ENCODE measurements around the gene ZNF417. TPM values are rescaled to one million over a fixed set of nuclear protein-coding genes. Genes with fewer than 3 reads are reported as not detected.
"Not testable (repeated sequence)": the region's sequence is repeated elsewhere in the genome, so short reads cannot be mapped to it uniquely, and the experiment has no call there.

The ZNF417 gene
- total and polyA plus RNA-seq, 9 donors, result 7.6 to 22.6 (median 17.4) TPM

GRCh38 chr19:57872450-57872849 is 43.9 kb downstream of the ZNF417 start:
- intact Hi-C loops (cut with DNase I), result no loop called here
- peaks cover 2% of the 10 kb centered on the region for H3K36me3 ChIP-seq
- no peak for TF ChIP-seq POLR2A (IDR thresholded peaks at IDR 0.05)
- no peak for TF ChIP-seq CTCF (IDR thresholded peaks at IDR 0.05)
- no peak for TF ChIP-seq EP300 (IDR thresholded peaks at IDR 0.05)
- H3K4me1 ChIP-seq (ENCODE audit: insufficient read depth), result no peaks in the 10 kb centered on the region
- H3K27me3 ChIP-seq, result no peaks in the 10 kb centered on the region
- peaks cover 5 to 40% of the 10 kb centered on the region in 2 donors for H3K9me3 ChIP-seq
- no peak overlapping the region for H3K27ac ChIP-seq
- no peak for DNase-seq
- H3K4me3 ChIP-seq, result no peak overlapping the region

DNA sequence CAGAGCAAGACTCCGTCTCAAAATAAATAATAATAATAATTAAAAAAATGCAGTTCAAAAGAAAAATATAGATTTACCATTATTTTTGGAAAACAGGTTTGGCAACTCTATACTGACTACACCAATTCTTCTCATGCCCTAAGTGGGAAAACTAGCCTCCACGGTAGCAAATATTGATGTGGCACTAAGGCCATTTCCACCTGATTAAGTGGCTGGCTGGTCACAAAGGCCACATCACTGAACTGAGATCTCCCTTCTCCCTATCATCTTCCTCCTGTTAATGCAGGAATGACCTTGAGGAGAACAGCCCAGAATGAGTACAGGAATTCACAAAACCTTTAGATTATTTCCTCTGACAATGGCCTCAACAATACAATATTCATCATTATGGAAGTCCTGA is 46.2 kb downstream of the ZNF417 start:
- H3K4me1 ChIP-seq (ENCODE audit: insufficient read depth), result no peaks in the 10 kb centered on the region
- 95 to 97% (median 95%) methylated on average over 2 of the region's 2 CpGs for WGBS, 3 donors
- no peak overlapping the region for H3K27ac ChIP-seq
- intact Hi-C loops (cut with DNase I), result no loop called here
- H3K36me3 ChIP-seq, result peaks cover 2% of the 10 kb centered on the region
- peaks cover 5 to 45% of the 10 kb centered on the region in 2 donors for H3K9me3 ChIP-seq
- no peak for TF ChIP-seq CTCF (IDR thresholded peaks at IDR 0.05)
- no peak for TF ChIP-seq POLR2A (IDR thresholded peaks at IDR 0.05)
- TF ChIP-seq EP300 (IDR thresholded peaks at IDR 0.05), result no peak
- DNase-seq, result no peak
- H3K27me3 ChIP-seq, result no peaks in the 10 kb centered on the region
- H3K4me3 ChIP-seq, result no peak overlapping the region

DNA sequence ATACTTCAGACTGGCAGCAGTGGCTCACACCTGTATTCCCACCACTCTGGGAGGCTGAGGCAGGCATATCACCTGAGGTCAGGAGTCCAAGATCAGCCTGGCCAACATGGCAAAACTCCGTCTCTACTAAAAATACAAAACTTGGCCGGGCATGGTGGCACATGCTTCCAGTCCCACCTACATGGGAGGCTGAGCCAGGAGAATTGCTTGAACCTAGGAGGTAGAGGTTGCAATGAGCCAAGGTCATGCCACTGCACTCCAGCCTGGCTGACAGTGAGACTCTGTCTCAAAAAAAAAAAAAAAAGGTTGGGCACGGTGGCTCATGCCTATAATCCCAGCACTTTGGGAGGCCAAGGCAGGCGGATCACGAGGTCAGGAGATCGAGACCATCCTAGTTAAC is 46.7 kb downstream of the ZNF417 start:
- DNase-seq; intact Hi-C loops (cut with DNase I); H3K4me1 ChIP-seq (ENCODE audit: insufficient read depth); H3K27ac ChIP-seq; H3K36me3 ChIP-seq; H3K4me3 ChIP-seq; H3K27me3 ChIP-seq: not testable (repeated sequence)
- H3K9me3 ChIP-seq, result peaks cover 5 to 45% of the 10 kb centered on the region in 2 donors
- 96 to 97% (median 97%) methylated on average over 6 of the region's 6 CpGs for WGBS, 3 donors

DNA sequence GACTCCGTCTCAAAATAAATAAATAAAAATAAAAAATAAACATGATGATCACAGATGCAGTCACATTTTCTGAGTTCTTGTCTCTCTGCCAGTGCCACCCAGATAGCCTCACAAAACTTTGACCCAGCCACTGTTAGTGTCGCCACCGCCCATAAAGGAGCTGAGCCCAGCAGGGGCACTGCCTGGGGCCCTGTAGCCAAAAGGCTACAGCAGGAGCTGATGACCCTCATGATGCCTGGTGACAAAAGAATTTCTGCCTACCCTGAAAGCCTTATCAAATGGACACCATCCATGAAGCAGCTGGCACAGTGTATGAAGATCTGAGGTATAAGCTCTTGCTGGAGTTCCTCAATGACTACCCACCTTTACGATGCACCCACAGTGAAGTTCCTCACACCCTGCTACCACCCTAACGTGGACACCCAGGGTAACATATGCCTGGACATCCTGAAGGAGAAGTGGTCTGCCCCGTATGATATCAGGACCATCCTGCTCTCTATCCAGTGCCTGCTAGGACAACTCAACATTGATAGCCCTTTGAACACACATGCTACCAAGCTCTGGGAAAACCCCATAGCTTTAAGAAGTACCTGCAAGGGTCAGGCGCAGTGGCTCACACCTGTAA is 48.4 kb downstream of the ZNF417 start:
- no peak for DNase-seq
- WGBS, 3 donors, result 94 to 98% (median 97%) methylated on average over 7 of the region's 7 CpGs
- no peak for TF ChIP-seq CTCF (IDR thresholded peaks at IDR 0.05)
- TF ChIP-seq EP300 (IDR thresholded peaks at IDR 0.05), result no peak
- TF ChIP-seq POLR2A (IDR thresholded peaks at IDR 0.05), result no peak
- Histone ChIP-seq H3K27ac (no peak overlapping the region), H3K4me3 (no peak overlapping the region), H3K27me3 (no peaks in the 10 kb centered on the region), H3K4me1 (ENCODE audit: insufficient read depth) (no peaks in the 10 kb centered on the region), H3K9me3 (peaks cover 0 to 48% of the 10 kb centered on the region in 2 donors), H3K36me3 (peaks cover 2% of the 10 kb centered on the region)
- intact Hi-C loops (cut with DNase I), result no loop called here

Other genes with a start within 250 kb of the ZNF417 start
- gene ZSCAN4, start 247.7 kb downstream of the ZNF417 start, total RNA-seq, result 1 to 10 TPM in 1 of 7 donors, under 1 TPM in 1, not detected in 5; 0.13 to 1.3 TPM
- under 1 TPM; 0.07 to 0.08 TPM for gene ZSCAN4, start 247.7 kb downstream of the ZNF417 start, polyA plus RNA-seq
- gene ZNF551, start 234.6 kb downstream of the ZNF417 start, total RNA-seq, result 10 to 100 TPM in 3 of 7 donors, 1 to 10 TPM in 4; 6.8 to 11.3 (median 9.7) TPM
- gene ZNF551, start 234.6 kb downstream of the ZNF417 start, polyA plus RNA-seq, result 1 to 10 TPM; 3.8 to 4.2 TPM
- gene ZNF154, start 207.4 kb downstream of the ZNF417 start, total RNA-seq, result 10 to 100 TPM in 1 of 7 donors, 1 to 10 TPM in 6; 1.1 to 10.4 (median 2.4) TPM
- 1 to 10 TPM; 1.4 to 3.5 TPM for gene ZNF154, start 207.4 kb downstream of the ZNF417 start, polyA plus RNA-seq
- 10 to 100 TPM in 1 of 7 donors, 1 to 10 TPM in 6; 1.5 to 13.2 (median 6.4) TPM for gene ZNF671, start 189.0 kb downstream of the ZNF417 start, total RNA-seq
- 1 to 10 TPM; 2.1 to 5.0 TPM for gene ZNF671, start 189.0 kb downstream of the ZNF417 start, polyA plus RNA-seq
- gene ZNF776, start 169.8 kb downstream of the ZNF417 start, total RNA-seq, result 10 to 100 TPM; 11.0 to 25.9 (median 14.6) TPM
- 10 to 100 TPM; 10.2 to 10.7 TPM for gene ZNF776, start 169.8 kb downstream of the ZNF417 start, polyA plus RNA-seq
- gene ZNF586, start 146.9 kb downstream of the ZNF417 start, total RNA-seq, result 10 to 100 TPM; 15.4 to 21.7 (median 17.2) TPM
- 10 to 100 TPM in 1 of 2 donors, 1 to 10 TPM in 1; 7.9 to 11.8 TPM for gene ZNF586, start 146.9 kb downstream of the ZNF417 start, polyA plus RNA-seq
- gene ZNF552, start 101.7 kb downstream of the ZNF417 start, total RNA-seq, result 1 to 10 TPM; 5.2 to 9.9 (median 7.2) TPM
- 1 to 10 TPM; 4.9 to 7.1 TPM for gene ZNF552, start 101.7 kb downstream of the ZNF417 start, polyA plus RNA-seq
- 10 to 100 TPM in 5 of 7 donors, 1 to 10 TPM in 2; 7.8 to 19.4 (median 12.5) TPM for gene ZNF587B, start 86.3 kb downstream of the ZNF417 start, total RNA-seq
- gene ZNF587B, start 86.3 kb downstream of the ZNF417 start, polyA plus RNA-seq, result 1 to 10 TPM; 4.0 to 4.6 TPM
- gene ZNF587, start 66.7 kb downstream of the ZNF417 start, total RNA-seq, result 10 to 100 TPM; 20.7 to 41.6 (median 39.4) TPM
- gene ZNF587, start 66.7 kb downstream of the ZNF417 start, polyA plus RNA-seq, result 10 to 100 TPM; 12.3 to 27.7 TPM
- gene ZNF814, start 27.6 kb downstream of the ZNF417 start, total RNA-seq, result 10 to 100 TPM; 10.7 to 31.6 (median 15.5) TPM
- 10 to 100 TPM in 1 of 2 donors, 1 to 10 TPM in 1; 4.6 to 10.3 TPM for gene ZNF814, start 27.6 kb downstream of the ZNF417 start, polyA plus RNA-seq
- 10 to 100 TPM in 4 of 7 donors, 1 to 10 TPM in 3; 4.4 to 13.6 (median 10.5) TPM for gene ZNF418, start 18.8 kb upstream of the ZNF417 start, total RNA-seq
- 1 to 10 TPM; 3.4 to 4.8 TPM for gene ZNF418, start 18.8 kb upstream of the ZNF417 start, polyA plus RNA-seq
- 10 to 100 TPM in 4 of 7 donors, 1 to 10 TPM in 3; 2.8 to 13.1 (median 11.6) TPM for gene ZNF256, start 31.1 kb upstream of the ZNF417 start, total RNA-seq
- 1 to 10 TPM; 5.9 to 7.7 TPM for gene ZNF256, start 31.1 kb upstream of the ZNF417 start, polyA plus RNA-seq
- gene C19orf18, start 57.9 kb upstream of the ZNF417 start, total RNA-seq, result 1 to 10 TPM in 5 of 7 donors, under 1 TPM in 2; 0.36 to 2.4 (median 1.4) TPM
- gene C19orf18, start 57.9 kb upstream of the ZNF417 start, polyA plus RNA-seq, result 1 to 10 TPM in 1 of 2 donors, under 1 TPM in 1; 0.62 to 1.3 TPM
- gene ZNF606, start 86.2 kb upstream of the ZNF417 start, total RNA-seq, result 10 to 100 TPM; 13.4 to 38.1 (median 28.0) TPM
- gene ZNF606, start 86.2 kb upstream of the ZNF417 start, polyA plus RNA-seq, result 10 to 100 TPM in 1 of 2 donors, 1 to 10 TPM in 1; 7.3 to 14.5 TPM
- 1 to 10 TPM in 1 of 7 donors, under 1 TPM in 4, not detected in 2; 0.54 to 2.6 (median 0.78) TPM for gene ZSCAN1, start 117.4 kb upstream of the ZNF417 start, total RNA-seq
- gene ZSCAN1, start 117.4 kb upstream of the ZNF417 start, polyA plus RNA-seq, result under 1 TPM in 1 of 2 donors, not detected in 1; 0.38 TPM
- gene ZNF135, start 142.7 kb upstream of the ZNF417 start, total RNA-seq, result 10 to 100 TPM in 6 of 7 donors, 1 to 10 TPM in 1; 9.0 to 17.5 (median 15.7) TPM
- 10 to 100 TPM; 11.4 to 12.0 TPM for gene ZNF135, start 142.7 kb upstream of the ZNF417 start, polyA plus RNA-seq
- 100 to 1,000 TPM in 5 of 7 donors, 10 to 100 TPM in 2; 95.9 to 144 (median 119) TPM for gene ZSCAN18, start 181.6 kb upstream of the ZNF417 start, total RNA-seq
- 10 to 100 TPM; 32.1 to 93.3 TPM for gene ZSCAN18, start 181.6 kb upstream of the ZNF417 start, polyA plus RNA-seq
- gene ZNF329, start 234.2 kb upstream of the ZNF417 start, total RNA-seq, result 10 to 100 TPM in 5 of 7 donors, 1 to 10 TPM in 2; 5.6 to 16.9 (median 13.5) TPM
- 10 to 100 TPM in 1 of 2 donors, 1 to 10 TPM in 1; 7.3 to 14.9 TPM for gene ZNF329, start 234.2 kb upstream of the ZNF417 start, polyA plus RNA-seq

Measured in ovary (tissue), 9 donors.